DOHH2 (cell line): ENCODE data around the gene UBAP1L.

Experiments used
- CTCF ChIP-seq: fragments of 200-600 bp; sonication (generic); IDR thresholded peaks from one replicate; pipeline ENCODE4 v1.5.1; 2014; ENCODE audit warnings: antibody characterized with exemption, mild to moderate bottlenecking, low read depth, low read length; ENCODE audit not compliant: poor library complexity, severe bottlenecking
- EZH2phosphoT487 ChIP-seq: fragments of 200-600 bp; sonication (generic); IDR thresholded peaks from 2 replicates; pipeline ENCODE4 v1.6.1; 2017; ENCODE audit warnings: borderline replicate concordance, mild to moderate bottlenecking, antibody characterized with exemption, low read length, moderate library complexity, mixed read lengths

GRCh38 chr15:65091946-65092770 lies 22.8 kb downstream of the UBAP1L start:
- TF ChIP-seq CTCF, result no peak
- TF ChIP-seq EZH2phosphoT487, result no peak
